H1 (cell line): ENCODE measurements around the gene CHAC2. TPM values are rescaled to one million over a fixed set of nuclear protein-coding genes. Genes with fewer than 3 reads are reported as not detected.
A peak's percentile ranks its signal among the peaks of the same experiment; 100 is the strongest.

Source experiments
- CTCF ChIA-PET: fragments of 300-600 bp; sonication (Branson Sonifier 250); formaldehyde crosslinking; loops from one replicate; lab custom pipeline; 2021; ENCODE audit not compliant: partially characterized antibody; lab: Charles Lee
- POLR2A ChIA-PET: fragments of 300-600 bp; sonication (Branson Sonifier 250); formaldehyde crosslinking; loops from one replicate; lab custom pipeline; 2021; ENCODE audit warnings: inconsistent platforms; ENCODE audit not compliant: partially characterized antibody; lab: Charles Lee
- DNase-seq, 2 experiments: peaks; one replicate each; pipeline versions ENCODE4 v3.0.0 to v3.0.0-alpha.2; 2010 to 2022; ENCODE audit warnings: low spot score in 2 of 2, low read depth in 1 of 2, mixed read lengths in 1 of 2
- FAIRE-seq: peaks from 2 replicates; lab custom pipeline; 2011; peaks lifted over from hg19 to GRCh38; lab: Jason Lieb, UNC
- H2AFZ ChIP-seq: 2 replicates; pipeline ENCODE4 v1.8.1; 2012; ENCODE audit warnings: low read length, inconsistent platforms
- H2AK5ac ChIP-seq: 2 replicates; pipeline ENCODE4 v1.6.1; 2013; ENCODE audit warnings: low read depth, low read length
- H2BK120ac ChIP-seq: replicated peaks from 2 replicates; pipeline ENCODE3; 2013; ENCODE audit warnings: low read depth, low read length, inconsistent platforms
- H2BK12ac ChIP-seq: 2 replicates; pipeline ENCODE4 v1.6.1; 2013; ENCODE audit warnings: low read depth, low read length
- H2BK15ac ChIP-seq: 2 replicates; pipeline ENCODE4 v1.6.1; 2013; ENCODE audit warnings: low read length
- H2BK20ac ChIP-seq: 2 replicates; pipeline ENCODE4 v1.6.1; 2013; ENCODE audit warnings: low read length
- H2BK5ac ChIP-seq: 2 replicates; pipeline ENCODE4 v1.6.1; 2013; ENCODE audit warnings: low read depth, low read length
- H3K14ac ChIP-seq: 2 replicates; pipeline ENCODE4 v1.6.1; 2013; ENCODE audit warnings: inconsistent platforms; ENCODE audit not compliant: insufficient read length
- H3K18ac ChIP-seq: 2 replicates; pipeline ENCODE4 v1.6.1; 2013; ENCODE audit warnings: low read length; ENCODE audit errors: extremely low read depth
- H3K23ac ChIP-seq: 2 replicates; pipeline ENCODE4 v1.6.1; 2013; ENCODE audit warnings: inconsistent platforms; ENCODE audit not compliant: insufficient read length
- H3K23me2 ChIP-seq: 2 replicates; pipeline ENCODE4 v1.6.1; 2013; ENCODE audit warnings: low read depth, low read length
- H3K27ac ChIP-seq: 2 replicates; pipeline ENCODE4 v1.6.1; 2011; ENCODE audit warnings: low read depth, low read length, inconsistent platforms
- H3K27me3 ChIP-seq, 4 experiments: replicated peaks in 1 of 4; 1 replicate in 1 of 4; 2 replicates in 3 of 4; pipeline versions ENCODE4 v1.6.1 to v1.8.1; 2011 to 2013; ENCODE audit warnings: low read length in 3 of 4, mild to moderate bottlenecking in 3 of 4, inconsistent platforms in 2 of 4, mixed read lengths in 2 of 4, moderate library complexity in 1 of 4; ENCODE audit not compliant: control insufficient read depth in 3 of 4, insufficient read depth in 3 of 4; ENCODE audit errors: extremely low read depth in 1 of 4
- H3K36me3 ChIP-seq, 4 experiments: 2 replicates each; pipeline versions ENCODE4 v1.6.1 to v1.8.1; 2011 to 2013; ENCODE audit warnings: mild to moderate bottlenecking in 4 of 4, low read length in 3 of 4, moderate library complexity in 2 of 4, control low read depth in 1 of 4, inconsistent platforms in 1 of 4; ENCODE audit not compliant: insufficient read depth in 4 of 4, control insufficient read depth in 2 of 4
- H3K4ac ChIP-seq: replicated peaks from 2 replicates; pipeline ENCODE3; 2013; ENCODE audit warnings: low read length, low read depth, mixed read lengths, inconsistent platforms; ENCODE audit not compliant: insufficient read length
- H3K4me1 ChIP-seq, 4 experiments: replicated peaks in 1 of 4; 1 replicate in 1 of 4; 2 replicates in 3 of 4; pipeline versions ENCODE4 v1.6.1 to v1.8.1; 2011 to 2013; ENCODE audit warnings: low read length in 3 of 4, inconsistent platforms in 2 of 4, mixed read lengths in 1 of 4; ENCODE audit not compliant: insufficient read depth in 4 of 4, control insufficient read depth in 3 of 4
- H3K4me2 ChIP-seq, 2 experiments: 2 replicates each; pipeline versions ENCODE4 v1.6.1 to v1.8.1; 2011 to 2013; ENCODE audit warnings: low read depth in 2 of 2, low read length in 2 of 2, control low read depth in 1 of 2, inconsistent platforms in 1 of 2, mild to moderate bottlenecking in 1 of 2; ENCODE audit not compliant: insufficient read depth in 1 of 2
- H3K4me3 ChIP-seq, 4 experiments: fragments of 200-600, 300-600 bp in 1 of 4; sonication (generic), shearing (Covaris generic), sonication (Bioruptor Twin) in 1 of 4; 2 replicates each; pipeline versions ENCODE4 v1.5.1 to v1.8.1; 2011 to 2016; ENCODE audit warnings: low read length in 4 of 4, low read depth in 3 of 4, control low read depth in 2 of 4, inconsistent platforms in 2 of 4, mild to moderate bottlenecking in 2 of 4, mixed read lengths in 1 of 4, moderate library complexity in 1 of 4; ENCODE audit not compliant: insufficient read depth in 2 of 4; ENCODE audit errors: extremely low read depth in 1 of 4
- H3K56ac ChIP-seq: replicated peaks from 2 replicates; pipeline ENCODE3; 2013; ENCODE audit warnings: low read depth, mild to moderate bottlenecking, mixed read lengths, low read length, inconsistent platforms; ENCODE audit not compliant: insufficient read length
- H3K79me1 ChIP-seq: 2 replicates; pipeline ENCODE4 v1.6.1; 2013; ENCODE audit warnings: low read depth, low read length, control low read depth
- H3K79me2 ChIP-seq, 2 experiments: 2 replicates each; pipeline versions ENCODE4 v1.6.1 to v1.8.1; 2012 to 2013; ENCODE audit warnings: low read length in 2 of 2, mild to moderate bottlenecking in 2 of 2, inconsistent platforms in 1 of 2; ENCODE audit not compliant: insufficient read depth in 2 of 2, control insufficient read depth in 1 of 2
- H3K9ac ChIP-seq, 4 experiments: replicated peaks in 1 of 4; 1 replicate in 1 of 4; 2 replicates in 3 of 4; pipeline versions ENCODE4 v1.6.1 to v1.8.1; 2011 to 2013; ENCODE audit warnings: low read depth in 3 of 4, low read length in 3 of 4, control low read depth in 2 of 4, mild to moderate bottlenecking in 2 of 4, moderate library complexity in 2 of 4, inconsistent platforms in 1 of 4; ENCODE audit errors: extremely low read depth in 1 of 4
- H3K9me3 ChIP-seq, 2 experiments: 2 replicates each; pipeline versions ENCODE4 v1.6.1 to v1.8.1; 2012 to 2013; ENCODE audit warnings: mild to moderate bottlenecking in 2 of 2, moderate library complexity in 2 of 2, control low read depth in 1 of 2, inconsistent platforms in 1 of 2, low read depth in 1 of 2, low read length in 1 of 2, mixed read lengths in 1 of 2; ENCODE audit not compliant: insufficient read depth in 2 of 2
- H4K20me1 ChIP-seq, 2 experiments: replicated peaks in 1 of 2; 2 replicates each; pipeline versions ENCODE3 to v1.8.1; 2011 to 2013; ENCODE audit warnings: inconsistent platforms in 2 of 2, low read length in 2 of 2, mild to moderate bottlenecking in 1 of 2; ENCODE audit not compliant: insufficient read depth in 2 of 2, control insufficient read depth in 1 of 2
- H4K5ac ChIP-seq: 2 replicates; pipeline ENCODE4 v1.6.1; 2013; ENCODE audit warnings: low read length, low read depth, mixed read lengths, inconsistent platforms; ENCODE audit not compliant: insufficient read length
- H4K8ac ChIP-seq: 2 replicates; pipeline ENCODE4 v1.8.0; 2013; ENCODE audit warnings: mild to moderate bottlenecking, moderate library complexity, low read length, inconsistent platforms; ENCODE audit not compliant: insufficient read depth; ENCODE audit errors: extremely low read depth
- H4K91ac ChIP-seq: replicated peaks from 2 replicates; pipeline ENCODE3; 2013; ENCODE audit warnings: low read length, mixed read lengths, inconsistent platforms; ENCODE audit not compliant: insufficient read length
- CEBPB ChIP-seq: IDR thresholded peaks from 2 replicates; pipeline ENCODE4 v1.6.1; 2012; ENCODE audit warnings: low read depth, low read length
- CTCF ChIP-seq, 3 experiments: IDR thresholded peaks; 1 replicate in 2 of 3; 2 replicates in 1 of 3; pipeline versions ENCODE4 v1.5.1 to v1.6.1; 2011; ENCODE audit warnings: low read length in 3 of 3, mild to moderate bottlenecking in 3 of 3, inconsistent platforms in 2 of 3, low read depth in 1 of 3, moderate library complexity in 1 of 3; ENCODE audit not compliant: insufficient read depth in 1 of 3; ENCODE audit errors: control extremely low read depth in 1 of 3
- WGBS, 2 experiments: shearing (Covaris generic) in 1 of 2; methylation state at CpG; one replicate each; pipeline versions ENCODE4 v1.1.6 to v1.1.7; 2013 to 2015; ENCODE audit warnings: low lambda C conversion rate in 2 of 2, mixed read lengths in 2 of 2, inconsistent platforms in 1 of 2, low coverage in 1 of 2, missing lambda C conversion rate in 1 of 2; ENCODE audit not compliant: insufficient replicate concordance in 2 of 2, insufficient coverage in 1 of 2, insufficient read length in 1 of 2; ENCODE audit errors: extremely low coverage in 1 of 2, missing lambda C conversion rate in 1 of 2; 5-methylcytosine and 5-hydroxymethylcytosine counted together
- polyA plus RNA-seq, 7 experiments: library from polyadenylated mRNA; depleted of rRNA in 3 of 7; stranded (reverse) in 5 of 7; unstranded in 2 of 7; fragments of >200 nt in 5 of 7; fragments of 200-250 nt in 2 of 7; gene quantifications; 1 replicate in 5 of 7; 2 replicates in 1 of 7; 4 replicates in 1 of 7; pipeline versions ENCODE4 v1.2.1 to v1.2.3, GENCODE V29; 2011 to 2013; ENCODE audit warnings: missing spikeins in 2 of 7, mixed read lengths in 2 of 7
- total RNA-seq: library from RNA; stranded (reverse); fragmentation: NEBNext Ultra II Directional; extraction: Animal tissue kit (Norgen Biotek cat#: 25700); gene quantifications from 2 replicates; pipeline ENCODE4 v1.2.1, GENCODE V29; 2021

CHAC2 gene
- total and polyA plus RNA-seq, 2 of the 8 experiments (the other 6 are each of a cell fraction or from before 2014, with no cell fraction given), result 5.4 to 11.2 TPM

- no peak for TF ChIP-seq CTCF (IDR thresholded peaks at IDR 0.05; ENCODE audit: control extremely low read depth in 1 of 3, insufficient read depth in 1 of 3, low read depth in 1 of 3, low read length in 3 of 3)
- 0 out of 2 replicates have a peak, but pooled peaks have one; percentile 23 for TF ChIP-seq CEBPB
- peaks cover 5 to 6% of the 10 kb centered on the region in 2 experiments for H4K20me1 ChIP-seq
- H3K56ac ChIP-seq, result no peak overlapping the region
- POLR2A ChIA-PET, result interaction anchor here (0.6 to 12.8 kb wide), 4 partner anchors 9 to 715 kb away, joined by 3 to 124 read pairs (median 4); partner anchors contain the start of gene CHAC2
- no peak overlapping the region for H2AK5ac ChIP-seq
- no peak overlapping the region for H4K91ac ChIP-seq
- DNase-seq, result no peak
- H3K36me3 ChIP-seq, result peaks cover 0 to 14% (median 3%) of the 10 kb centered on the region in 4 experiments; a peak in 3 of 8 replicates
- no peak overlapping the region for H3K4ac ChIP-seq
- no peak overlapping the region for H4K8ac ChIP-seq
- H2BK120ac ChIP-seq, result no peak overlapping the region
- H3K4me3 ChIP-seq, result peak overlapping the region in 1 of 4 experiments; percentile 7; a peak in 1 of 8 replicates
- H4K5ac ChIP-seq, result no peak overlapping the region
- H3K9ac ChIP-seq, result no peak overlapping the region
- no peak overlapping the region for H2BK20ac ChIP-seq
- no peaks in the 10 kb centered on the region for H3K9me3 ChIP-seq
- H3K27ac ChIP-seq, result no peak overlapping the region
- H3K79me1 ChIP-seq, result peaks cover 7% of the 10 kb centered on the region
- no peak overlapping the region for H2AFZ ChIP-seq
- no peak for FAIRE-seq
- H2BK5ac ChIP-seq, result no peak overlapping the region
- H3K18ac ChIP-seq, result no peak overlapping the region
- H3K27me3 ChIP-seq, result no peaks in the 10 kb centered on the region
- WGBS, 2 experiments, result 82% methylated on average over 8 of the region's 8 CpGs; no CpG with 5 or more reads in 1 of the 2 experiments
- H3K14ac ChIP-seq, result no peak overlapping the region
- no peak overlapping the region for H2BK15ac ChIP-seq
- H3K4me2 ChIP-seq, result peak overlapping the region; percentile 5 to 27; a peak in 3 of 4 replicates
- peaks cover 0 to 13% (median 3%) of the 10 kb centered on the region in 4 experiments; a peak in 4 of 7 replicates for H3K4me1 ChIP-seq
- H3K23ac ChIP-seq, result no peak overlapping the region
- no peak overlapping the region for H2BK12ac ChIP-seq
- peaks cover 5% of the 10 kb centered on the region for H3K23me2 ChIP-seq
- CTCF ChIA-PET, result no interaction called here
- peaks cover 27 to 91% of the 10 kb centered on the region in 2 experiments for H3K79me2 ChIP-seq
These were observed 15.1 kb downstream of the CHAC2 start for GRCh38 chr2:53782676-53783075.
